Measurements from ENCODE around the gene CMTM7. TPM values are rescaled to one million over a fixed set of nuclear protein-coding genes. Genes with fewer than 3 reads are reported as not detected.

Gene CMTM7
- total and polyA plus RNA-seq, 2 experiments from 2014 or later: 32.2 to 93.6 TPM

GRCh38 chr3:32367442-32367841, 24.2 kb upstream of the CMTM7 start:
- Histone ChIP-seq H3K27me3 (ENCODE audit: insufficient read depth) (no peaks in the 10 kb centered on the region), H4K20me1 (replicated peaks; ENCODE audit: insufficient read depth) (no peaks in the 10 kb centered on the region), H3K27ac (ENCODE audit: low read depth) (no peak overlapping the region), H2AFZ (no peak overlapping the region), H3K79me2 (replicated peaks; ENCODE audit: insufficient read depth) (no peaks in the 10 kb centered on the region), H3F3A (replicated peaks; ENCODE audit: low read depth) (0 out of 2 replicates have a peak, but pooled peaks cover 3% of the 10 kb centered on the region), H3K4me2 (no peak overlapping the region), H3K36me3 (ENCODE audit: insufficient read depth) (no peaks in the 10 kb centered on the region), H3K9me2 (ENCODE audit: insufficient read depth) (no peaks in the 10 kb centered on the region), H3K4me3 (no peak overlapping the region), H3K4me1 (ENCODE audit: insufficient read depth) (peaks cover 13% of the 10 kb centered on the region)
- Mint-ChIP-seq H3K9me3 (no peaks in the 10 kb centered on the region), H3K4me1 (peaks cover 19% of the 10 kb centered on the region), H3K4me3 (no peak overlapping the region), H3K36me3 (ENCODE audit: low read depth) (no peaks in the 10 kb centered on the region), H3K27me3 (ENCODE audit: insufficient read depth, low read depth, poor library complexity) (no peaks in the 10 kb centered on the region), H3K27ac (peak overlapping the region; percentile 39; the same call in 1 of the 2 replicates)
- TF ChIP-seq ZNF331 (CRISPR knock-in tag; IDR thresholded peaks at IDR 0.05; ENCODE audit: low read depth) (no peak), ETS1 (IDR thresholded peaks at IDR 0.05) (no peak), ZNF462 (CRISPR knock-in tag; IDR thresholded peaks at IDR 0.05) (no peak), CREB1 (CRISPR knock-in tag; IDR thresholded peaks at IDR 0.05; ENCODE audit: low read depth) (no peak), ZNF114 (CRISPR knock-in tag; IDR thresholded peaks at IDR 0.05) (no peak), STAT1 (IDR thresholded peaks at IDR 0.05; ENCODE audit: unreplicated experiment) (no peak), EZH2 (IDR thresholded peaks at IDR 0.05; ENCODE audit: low read depth, unreplicated experiment) (no peak), NANOG (IDR thresholded peaks at IDR 0.05; ENCODE audit: borderline replicate concordance) (no peak), POLR2AphosphoS5 (IDR thresholded peaks at IDR 0.05; ENCODE audit: low read depth) (no peak), REST (IDR thresholded peaks at IDR 0.05; ENCODE audit: unreplicated experiment) (no peak), CTCF (conservative IDR thresholded peaks at IDR 0.05; ENCODE audit: low read depth in 2 of 2) (no peak), EZH2phosphoT487 (IDR thresholded peaks at IDR 0.05; ENCODE audit: unreplicated experiment) (no peak), JUNB (IDR thresholded peaks at IDR 0.05; ENCODE audit: unreplicated experiment) (no peak)
- DNase-seq (ENCODE audit: low spot score) (no peak), ATAC-seq (peak; percentile 32)
